ENCODE data around the gene NOC2L. TPM values are rescaled to one million over a fixed set of nuclear protein-coding genes. Genes with fewer than 3 reads are reported as not detected.

The NOC2L gene
- total RNA-seq, 1 donor from 2014 or later = 50.6 TPM

DNA sequence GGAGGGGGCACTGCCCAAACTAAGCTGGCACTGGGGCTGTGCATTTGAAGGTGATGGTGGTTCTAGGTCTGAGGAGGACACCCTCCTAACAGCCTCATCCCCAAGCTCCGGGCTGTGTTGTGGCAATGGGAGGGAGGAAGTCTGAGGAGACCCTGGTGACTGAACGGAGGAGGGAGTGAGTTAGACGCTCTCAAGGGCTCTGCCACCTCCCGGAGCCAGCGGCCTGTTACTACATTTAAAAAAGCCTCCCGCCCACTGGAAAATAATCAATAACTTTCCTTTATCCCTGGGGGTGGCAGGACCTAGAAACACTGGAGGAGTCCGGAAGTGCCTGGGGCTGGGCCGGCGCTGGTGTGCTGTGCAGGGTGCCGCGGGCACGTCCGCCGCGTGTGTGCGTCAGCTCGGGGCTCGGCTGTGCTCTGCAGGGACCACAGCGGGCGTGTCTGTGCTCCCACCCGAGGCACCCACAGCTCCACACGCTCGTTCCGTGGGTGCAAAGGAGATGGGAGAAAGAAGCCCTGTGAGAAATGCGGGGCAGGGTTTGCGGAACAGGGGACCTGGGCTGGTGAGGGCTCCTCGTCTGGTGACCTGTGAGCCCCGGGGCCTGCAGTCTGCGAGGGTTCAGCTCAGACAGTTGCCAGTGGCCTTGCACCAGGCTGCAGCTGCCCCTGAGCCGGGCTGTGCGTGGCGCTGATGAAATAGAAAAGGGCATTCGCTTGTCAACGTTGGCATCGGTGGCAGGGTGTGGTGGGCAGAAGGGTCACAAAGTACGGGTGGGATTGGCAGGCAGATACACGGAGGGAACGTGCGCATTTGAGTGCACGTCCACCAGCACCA is 30.0 kb downstream of the NOC2L start:
- H3K27ac Mint-ChIP-seq (ENCODE audit: unreplicated experiment) = no peak overlapping the region
- DNase-seq (ENCODE audit: low spot score) = no peak
- H3K4me3 Mint-ChIP-seq (ENCODE audit: unreplicated experiment) = no peak overlapping the region
- H3K36me3 Mint-ChIP-seq (ENCODE audit: low read depth) = no peaks in the 10 kb centered on the region
- H3K27me3 Mint-ChIP-seq (ENCODE audit: low read depth) = no peaks in the 10 kb centered on the region
- H3K4me1 Mint-ChIP-seq (ENCODE audit: low read depth) = peaks cover 8% of the 10 kb centered on the region
- H3K9me3 Mint-ChIP-seq (ENCODE audit: low read depth) = no peaks in the 10 kb centered on the region
- TF ChIP-seq, protein P1, sequence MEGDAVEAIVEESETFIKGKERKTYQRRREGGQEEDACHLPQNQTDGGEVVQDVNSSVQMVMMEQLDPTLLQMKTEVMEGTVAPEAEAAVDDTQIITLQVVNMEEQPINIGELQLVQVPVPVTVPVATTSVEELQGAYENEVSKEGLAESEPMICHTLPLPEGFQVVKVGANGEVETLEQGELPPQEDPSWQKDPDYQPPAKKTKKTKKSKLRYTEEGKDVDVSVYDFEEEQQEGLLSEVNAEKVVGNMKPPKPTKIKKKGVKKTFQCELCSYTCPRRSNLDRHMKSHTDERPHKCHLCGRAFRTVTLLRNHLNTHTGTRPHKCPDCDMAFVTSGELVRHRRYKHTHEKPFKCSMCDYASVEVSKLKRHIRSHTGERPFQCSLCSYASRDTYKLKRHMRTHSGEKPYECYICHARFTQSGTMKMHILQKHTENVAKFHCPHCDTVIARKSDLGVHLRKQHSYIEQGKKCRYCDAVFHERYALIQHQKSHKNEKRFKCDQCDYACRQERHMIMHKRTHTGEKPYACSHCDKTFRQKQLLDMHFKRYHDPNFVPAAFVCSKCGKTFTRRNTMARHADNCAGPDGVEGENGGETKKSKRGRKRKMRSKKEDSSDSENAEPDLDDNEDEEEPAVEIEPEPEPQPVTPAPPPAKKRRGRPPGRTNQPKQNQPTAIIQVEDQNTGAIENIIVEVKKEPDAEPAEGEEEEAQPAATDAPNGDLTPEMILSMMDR (IDR thresholded peaks at IDR 0.05) = no peak

DNA sequence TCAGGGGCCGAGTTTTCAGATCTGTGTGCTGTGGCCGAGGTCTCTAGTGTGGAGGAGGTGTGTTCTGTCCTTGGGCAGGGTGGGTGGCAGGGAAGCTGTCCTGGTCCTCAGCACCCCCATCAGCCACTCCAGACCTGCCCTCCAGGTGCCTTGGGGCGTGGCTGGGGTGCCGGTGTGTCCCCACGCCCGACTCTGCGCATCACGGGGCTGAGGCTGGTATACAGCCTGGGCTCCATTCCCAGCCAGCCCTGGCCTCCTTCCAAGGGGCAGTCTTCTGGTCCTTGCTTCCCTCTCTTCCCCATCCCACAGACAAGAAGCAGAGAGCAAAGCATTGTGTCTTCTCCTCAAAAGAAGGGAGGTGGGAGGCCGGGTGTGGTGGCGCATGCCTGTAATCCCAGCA is 31.3 kb downstream of the NOC2L start:
- H3K4me3 Mint-ChIP-seq (ENCODE audit: unreplicated experiment) = no peak overlapping the region
- TF ChIP-seq, protein P1 (IDR thresholded peaks at IDR 0.05) = no peak
- no peak overlapping the region for H3K27ac Mint-ChIP-seq (ENCODE audit: unreplicated experiment)
- no peak for DNase-seq (ENCODE audit: low spot score)
- H3K36me3 Mint-ChIP-seq (ENCODE audit: low read depth) = no peaks in the 10 kb centered on the region
- peaks cover 13% of the 10 kb centered on the region for H3K4me1 Mint-ChIP-seq (ENCODE audit: low read depth)
- H3K9me3 Mint-ChIP-seq (ENCODE audit: low read depth) = no peaks in the 10 kb centered on the region
- no peaks in the 10 kb centered on the region for H3K27me3 Mint-ChIP-seq (ENCODE audit: low read depth)

DNA sequence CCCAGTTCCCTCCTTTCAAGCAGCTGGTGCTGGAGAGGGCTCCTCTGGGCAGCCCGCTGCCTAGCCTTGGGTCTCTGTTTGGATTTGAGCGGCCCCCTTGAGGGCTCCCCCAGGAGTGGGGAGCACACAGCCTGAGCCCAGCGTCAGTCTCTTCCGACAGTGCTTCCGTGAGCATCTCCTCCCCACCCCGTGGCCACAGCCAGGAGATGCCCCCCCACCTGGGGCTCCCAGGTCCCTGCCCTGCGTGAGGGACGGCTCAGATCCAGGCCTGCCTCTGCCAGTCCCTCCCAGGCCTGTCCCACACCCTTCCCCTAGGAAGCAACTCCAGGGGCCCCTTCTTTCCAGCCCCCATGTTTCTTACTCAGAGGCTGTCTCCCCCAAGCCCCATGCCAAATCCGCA is 31.8 kb downstream of the NOC2L start:
- TF ChIP-seq, protein P1 (IDR thresholded peaks at IDR 0.05) = no peak
- Mint-ChIP-seq H3K4me3 (ENCODE audit: unreplicated experiment) (no peak overlapping the region), H3K9me3 (ENCODE audit: low read depth) (no peaks in the 10 kb centered on the region), H3K4me1 (ENCODE audit: low read depth) (peaks cover 13% of the 10 kb centered on the region), H3K36me3 (ENCODE audit: low read depth) (no peaks in the 10 kb centered on the region), H3K27ac (ENCODE audit: unreplicated experiment) (no peak overlapping the region), H3K27me3 (ENCODE audit: low read depth) (no peaks in the 10 kb centered on the region)
- no peak for DNase-seq (ENCODE audit: low spot score)

DNA sequence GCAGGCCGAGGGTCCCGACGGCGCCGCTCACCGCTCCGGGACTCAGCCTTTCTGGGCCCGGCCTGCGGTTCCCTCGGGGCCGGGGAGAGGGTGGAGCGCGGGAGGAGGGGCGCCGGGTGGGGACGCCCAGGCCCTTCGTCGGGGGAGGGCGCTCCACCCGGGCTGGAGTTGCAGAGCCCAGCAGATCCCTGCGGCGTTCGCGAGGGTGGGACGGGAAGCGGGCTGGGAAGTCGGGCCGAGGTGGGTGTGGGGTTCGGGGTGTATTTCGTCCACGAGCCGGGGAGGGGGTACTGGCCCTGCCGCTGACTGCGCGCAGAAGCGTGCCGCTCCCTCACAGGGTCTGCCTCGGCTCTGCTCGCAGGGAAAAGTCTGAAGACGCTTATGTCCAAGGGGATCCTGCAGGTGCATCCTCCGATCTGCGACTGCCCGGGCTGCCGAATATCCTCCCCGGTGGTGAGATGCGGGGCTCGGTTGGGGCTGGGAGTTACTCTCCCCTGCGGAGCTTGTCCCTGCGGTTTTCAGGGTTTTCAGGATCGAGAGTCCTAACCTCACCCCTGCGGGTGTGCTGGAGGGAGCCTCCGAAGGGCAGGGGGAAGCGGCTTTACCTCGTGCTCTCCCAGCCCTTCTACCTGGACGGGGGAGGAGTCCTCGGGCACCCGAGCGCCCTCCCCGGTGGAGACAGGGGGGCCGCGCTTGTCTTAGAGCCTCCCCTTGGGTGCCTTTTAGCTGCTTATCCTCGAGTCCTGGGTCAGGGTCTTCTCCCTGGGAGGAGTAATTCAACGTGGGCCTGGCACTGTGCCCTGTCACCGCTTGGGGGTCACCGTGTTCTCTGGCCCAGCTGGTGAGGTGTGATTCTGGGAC is 33.3 kb downstream of the NOC2L start:
- H3K27ac Mint-ChIP-seq (ENCODE audit: unreplicated experiment) = no peak overlapping the region
- H3K27me3 Mint-ChIP-seq (ENCODE audit: low read depth) = no peaks in the 10 kb centered on the region
- peaks cover 17% of the 10 kb centered on the region for H3K4me1 Mint-ChIP-seq (ENCODE audit: low read depth)
- no peaks in the 10 kb centered on the region for H3K9me3 Mint-ChIP-seq (ENCODE audit: low read depth)
- H3K4me3 Mint-ChIP-seq (ENCODE audit: unreplicated experiment) = peak overlapping the region; percentile 47
- TF ChIP-seq, protein P1 (IDR thresholded peaks at IDR 0.05) = no peak
- no peak for DNase-seq (ENCODE audit: low spot score)
- H3K36me3 Mint-ChIP-seq (ENCODE audit: low read depth) = no peaks in the 10 kb centered on the region

Measured in chondrocyte (in vitro differentiated cells).